ENCODE measurements around the gene FKBP5.
"Not testable (repeated sequence)": the region's sequence is repeated elsewhere in the genome, so short reads cannot be mapped to it uniquely, and the experiment has no call there.

Gene FKBP5

GRCh38 chr6:35688605-35689322 lies at the start of gene FKBP5:
Gene FKBP5 (minus strand): TSS chr6:35688915. CDS start chr6:35642824, 46,091 bp downstream.
- Mint-ChIP-seq H3K4me3 (peak within 1 kb of the TSS; percentile 94), H3K27ac (peak within 1 kb of the TSS; percentile 92), H3K9me3 (no peaks in the 10 kb centered on the region), H3K36me3 (ENCODE audit: low read depth) (peaks cover 9% of the 10 kb centered on the region), H3K27me3 (ENCODE audit: low read depth) (no peaks in the 10 kb centered on the region), H3K4me1 (ENCODE audit: low read depth) (peaks cover 14% of the 10 kb centered on the region)
- DNase-seq (ENCODE audit: low spot score), result peak; percentile 90

GRCh38 chr6:35737413-35738211 lies 48.9 kb upstream of the FKBP5 start:
- Mint-ChIP-seq H3K27me3 (ENCODE audit: low read depth) (no peaks in the 10 kb centered on the region), H3K27ac (peak overlapping the region; percentile 76), H3K4me1 (ENCODE audit: low read depth) (peaks cover 27% of the 10 kb centered on the region), H3K9me3 (no peaks in the 10 kb centered on the region), H3K36me3 (ENCODE audit: low read depth) (no peaks in the 10 kb centered on the region), H3K4me3 (no peak overlapping the region)
- no peak for DNase-seq (ENCODE audit: low spot score)

- Mint-ChIP-seq H3K27ac (peak within 1 kb of the TSS; percentile 76), H3K9me3 (no peaks in the 10 kb centered on the region), H3K36me3 (ENCODE audit: low read depth) (no peaks in the 10 kb centered on the region), H3K27me3 (ENCODE audit: low read depth) (no peaks in the 10 kb centered on the region), H3K4me1 (ENCODE audit: low read depth) (peaks cover 31% of the 10 kb centered on the region), H3K4me3 (no peak within 1 kb of the TSS)
- no peak for DNase-seq (ENCODE audit: low spot score)
Observed at GRCh38 chr6:35736982-35737412, 48.3 kb upstream of the FKBP5 start, which contains the start of gene ARMC12. Gene ARMC12 (plus strand): TSS chr6:35737032. CDS start chr6:35737109, 77 bp downstream.

- H3K36me3 Mint-ChIP-seq (ENCODE audit: low read depth), result no peaks in the 10 kb centered on the region
- no peak overlapping the region for H3K4me3 Mint-ChIP-seq
- H3K27ac Mint-ChIP-seq, result no peak overlapping the region
- DNase-seq (ENCODE audit: low spot score), result peak; percentile 72
- no peaks in the 10 kb centered on the region for H3K9me3 Mint-ChIP-seq
- peaks cover 31% of the 10 kb centered on the region for H3K4me1 Mint-ChIP-seq (ENCODE audit: low read depth)
- no peaks in the 10 kb centered on the region for H3K27me3 Mint-ChIP-seq (ENCODE audit: low read depth)
Observed at GRCh38 chr6:35736253-35736894, 47.7 kb upstream of the FKBP5 start.

GRCh38 chr6:35735452-35735851 lies 46.7 kb upstream of the FKBP5 start:
- H3K4me1 Mint-ChIP-seq (ENCODE audit: low read depth), result peaks cover 37% of the 10 kb centered on the region
- no peaks in the 10 kb centered on the region for H3K27me3 Mint-ChIP-seq (ENCODE audit: low read depth)
- no peaks in the 10 kb centered on the region for H3K9me3 Mint-ChIP-seq
- no peaks in the 10 kb centered on the region for H3K36me3 Mint-ChIP-seq (ENCODE audit: low read depth)
- no peak overlapping the region for H3K27ac Mint-ChIP-seq
- H3K4me3 Mint-ChIP-seq, result no peak overlapping the region
- DNase-seq (ENCODE audit: low spot score), result no peak

- H3K9me3 Mint-ChIP-seq; H3K36me3 Mint-ChIP-seq (ENCODE audit: low read depth); DNase-seq (ENCODE audit: low spot score); H3K4me3 Mint-ChIP-seq; H3K27ac Mint-ChIP-seq; H3K27me3 Mint-ChIP-seq (ENCODE audit: low read depth): not testable (repeated sequence)
- H3K4me1 Mint-ChIP-seq (ENCODE audit: low read depth), result peaks cover 47% of the 10 kb centered on the region
Observed at GRCh38 chr6:35734319-35734718, 45.6 kb upstream of the FKBP5 start.

GRCh38 chr6:35733633-35734032 lies 44.9 kb upstream of the FKBP5 start:
- Mint-ChIP-seq H3K4me3 (no peak overlapping the region), H3K27me3 (ENCODE audit: low read depth) (no peaks in the 10 kb centered on the region), H3K9me3 (no peaks in the 10 kb centered on the region), H3K4me1 (ENCODE audit: low read depth) (peaks cover 52% of the 10 kb centered on the region), H3K36me3 (ENCODE audit: low read depth) (no peaks in the 10 kb centered on the region), H3K27ac (no peak overlapping the region)
- no peak for DNase-seq (ENCODE audit: low spot score)

GRCh38 chr6:35731736-35732532 lies 43.2 kb upstream of the FKBP5 start:
- Mint-ChIP-seq H3K36me3 (ENCODE audit: low read depth) (no peaks in the 10 kb centered on the region), H3K27me3 (ENCODE audit: low read depth) (no peaks in the 10 kb centered on the region), H3K4me1 (ENCODE audit: low read depth) (peaks cover 56% of the 10 kb centered on the region), H3K9me3 (no peaks in the 10 kb centered on the region), H3K27ac (peak overlapping the region; percentile 99), H3K4me3 (peak overlapping the region; percentile 89)
- DNase-seq (ENCODE audit: low spot score), result peak; percentile 93

GRCh38 chr6:35731414-35731735 lies 42.7 kb upstream of the FKBP5 start:
- no peaks in the 10 kb centered on the region for H3K36me3 Mint-ChIP-seq (ENCODE audit: low read depth)
- DNase-seq (ENCODE audit: low spot score), result peak; percentile 91
- H3K4me1 Mint-ChIP-seq (ENCODE audit: low read depth), result peaks cover 61% of the 10 kb centered on the region
- peak overlapping the region; percentile 99 for H3K27ac Mint-ChIP-seq
- peak overlapping the region; percentile 89 for H3K4me3 Mint-ChIP-seq
- no peaks in the 10 kb centered on the region for H3K27me3 Mint-ChIP-seq (ENCODE audit: low read depth)
- H3K9me3 Mint-ChIP-seq, result no peaks in the 10 kb centered on the region

GRCh38 chr6:35730745-35731413 lies 42.2 kb upstream of the FKBP5 start:
- peak overlapping the region; percentile 89 for H3K4me3 Mint-ChIP-seq
- peak overlapping the region; percentile 99 for H3K27ac Mint-ChIP-seq
- no peaks in the 10 kb centered on the region for H3K36me3 Mint-ChIP-seq (ENCODE audit: low read depth)
- no peaks in the 10 kb centered on the region for H3K9me3 Mint-ChIP-seq
- no peak for DNase-seq (ENCODE audit: low spot score)
- peaks cover 62% of the 10 kb centered on the region for H3K4me1 Mint-ChIP-seq (ENCODE audit: low read depth)
- no peaks in the 10 kb centered on the region for H3K27me3 Mint-ChIP-seq (ENCODE audit: low read depth)

- H3K4me1 Mint-ChIP-seq (ENCODE audit: low read depth), result peaks cover 62% of the 10 kb centered on the region
- H3K9me3 Mint-ChIP-seq, result no peaks in the 10 kb centered on the region
- H3K4me3 Mint-ChIP-seq, result peak overlapping the region; percentile 55
- no peaks in the 10 kb centered on the region for H3K27me3 Mint-ChIP-seq (ENCODE audit: low read depth)
- DNase-seq (ENCODE audit: low spot score), result no peak
- H3K27ac Mint-ChIP-seq, result peak overlapping the region; percentile 99
- no peaks in the 10 kb centered on the region for H3K36me3 Mint-ChIP-seq (ENCODE audit: low read depth)
Observed at GRCh38 chr6:35729722-35730121, 41.0 kb upstream of the FKBP5 start.

- DNase-seq (ENCODE audit: low spot score), result peak; percentile 28
- peak overlapping the region; percentile 99 for H3K27ac Mint-ChIP-seq
- H3K4me1 Mint-ChIP-seq (ENCODE audit: low read depth), result peaks cover 64% of the 10 kb centered on the region
Observed at GRCh38 chr6:35728683-35729678, 40.3 kb upstream of the FKBP5 start.

More at GRCh38 chr6:35728683-35729678, 40.3 kb upstream of the FKBP5 start:
- Mint-ChIP-seq H3K9me3 (no peaks in the 10 kb centered on the region), H3K4me3 (peak overlapping the region; percentile 79), H3K36me3 (ENCODE audit: low read depth) (no peaks in the 10 kb centered on the region), H3K27me3 (ENCODE audit: low read depth) (no peaks in the 10 kb centered on the region)

All from T-helper 2 cell treated with Interferon-gamma antibody and Interleukin-4, amounts not matched to agents 5 μg/mL and 100 μg/mL, for 36 hours (primary cell).